Naive thymus-derived CD4-positive, alpha-beta T cell (primary cell): ENCODE results near the gene LCE3B. TPM values are rescaled to one million over a fixed set of nuclear protein-coding genes. Genes with fewer than 3 reads are reported as not detected.

ENCODE experiments used
- ATAC-seq: fragments of 150-1000 bp; cut with Tn5 transposase; 2 replicates; pipeline ENCODE4 v1.10.0; 2021; ENCODE audit warnings: mild to moderate bottlenecking, moderate library complexity
- CTCF ChIA-PET: fragments of 350-600 bp; sonication (Branson Sonifier 250); formaldehyde crosslinking; loops from one replicate; lab custom pipeline; 2021; ENCODE audit warnings: antibody characterized with exemption; lab: Charles Lee
- POLR2A ChIA-PET: fragments of 350-600 bp; sonication (Branson Sonifier 250); formaldehyde crosslinking; loops from one replicate; lab custom pipeline; 2021; ENCODE audit warnings: antibody characterized with exemption, inconsistent platforms; lab: Charles Lee
- DNase-seq, 9 donors: peaks; one replicate each; pipeline versions ENCODE4 v3.0.0 to v3.0.0-alpha.2; 2020 to 2022; ENCODE audit warnings: mixed read lengths in 1 of 9
- H3K27ac ChIP-seq: one replicate; pipeline ENCODE4 v1.7.0; 2013; ENCODE audit warnings: mild to moderate bottlenecking, low read depth, low read length, moderate library complexity
- H3K27me3 ChIP-seq, 2 donors: one replicate each; pipeline ENCODE4 v1.7.0; 2013; ENCODE audit warnings: low read length in 2 of 2, mild to moderate bottlenecking in 2 of 2, moderate library complexity in 2 of 2; ENCODE audit not compliant: control insufficient read depth in 2 of 2, insufficient read depth in 2 of 2
- H3K36me3 ChIP-seq, 3 experiments: 1 replicate in 2 of 3; 2 replicates in 1 of 3; pipeline ENCODE4 v1.7.0; 2013; ENCODE audit warnings: low read length in 3 of 3, mild to moderate bottlenecking in 3 of 3, moderate library complexity in 1 of 3; ENCODE audit not compliant: insufficient read depth in 3 of 3, control insufficient read depth in 2 of 3
- H3K4me1 ChIP-seq, 2 donors: one replicate each; pipeline ENCODE4 v1.7.0; 2013; ENCODE audit warnings: low read length in 2 of 2, mild to moderate bottlenecking in 2 of 2, moderate library complexity in 1 of 2; ENCODE audit not compliant: control insufficient read depth in 2 of 2, insufficient read depth in 2 of 2
- H3K4me3 ChIP-seq: 2 replicates; pipeline ENCODE4 v1.7.0; 2013; ENCODE audit warnings: mild to moderate bottlenecking, low read length
- H3K9me3 ChIP-seq, 3 experiments: 1 replicate in 2 of 3; 2 replicates in 1 of 3; pipeline ENCODE4 v1.7.0; 2013; ENCODE audit warnings: low read length in 3 of 3; ENCODE audit not compliant: control insufficient read depth in 2 of 3
- H3K27ac Mint-ChIP-seq, 9 donors: one replicate each; pipeline ENCODE4 v1.8.0; 2020 to 2022; ENCODE audit warnings: mixed read lengths in 9 of 9, mild to moderate bottlenecking in 8 of 9, moderate library complexity in 5 of 9, inconsistent platforms in 2 of 9
- H3K27me3 Mint-ChIP-seq, 5 donors: one replicate each; pipeline ENCODE4 v1.8.0; 2021 to 2022; ENCODE audit warnings: mixed read lengths in 5 of 5, mild to moderate bottlenecking in 1 of 5
- H3K36me3 Mint-ChIP-seq, 5 donors: one replicate each; pipeline ENCODE4 v1.8.0; 2020 to 2022; ENCODE audit warnings: mixed read lengths in 5 of 5, mild to moderate bottlenecking in 3 of 5, inconsistent platforms in 1 of 5
- H3K4me1 Mint-ChIP-seq, 7 donors: one replicate each; pipeline ENCODE4 v1.8.0; 2020 to 2022; ENCODE audit warnings: mixed read lengths in 7 of 7, mild to moderate bottlenecking in 3 of 7, inconsistent platforms in 1 of 7
- H3K4me3 Mint-ChIP-seq, 10 donors: one replicate each; pipeline ENCODE4 v1.8.0; 2020 to 2022; ENCODE audit warnings: mild to moderate bottlenecking in 10 of 10, mixed read lengths in 10 of 10, moderate library complexity in 6 of 10, inconsistent platforms in 2 of 10
- H3K9me3 Mint-ChIP-seq, 11 donors: one replicate each; pipeline ENCODE4 v1.8.0; 2020 to 2022; ENCODE audit warnings: mixed read lengths in 11 of 11, mild to moderate bottlenecking in 4 of 11, inconsistent platforms in 1 of 11, moderate library complexity in 1 of 11
- intact Hi-C, 2 donors: fragments of 100-400 bp; cut with micrococcal nuclease; formaldehyde crosslinking; loops; one replicate each; pipeline ENCODE4 v1.15.1; 2023
- polyA plus RNA-seq, 2 donors: library from polyadenylated mRNA; unstranded; fragments of 300-500 nt; fragmentation: Illumina TruSeq; gene quantifications; one replicate each; pipeline ENCODE4 v1.2.3, GENCODE V29; 2021
- total RNA-seq, 6 experiments: library from RNA in 5 of 6; stranded (reverse) in 5 of 6; gene quantifications; 1 replicate in 5 of 6; 2 replicates in 1 of 6; pipeline ENCODE4 v1.2.3 and lab custom pipeline; 2021 to 2026

LCE3B gene
- total and polyA plus RNA-seq, 7 experiments from 2014 or later, result not detected

DNA sequence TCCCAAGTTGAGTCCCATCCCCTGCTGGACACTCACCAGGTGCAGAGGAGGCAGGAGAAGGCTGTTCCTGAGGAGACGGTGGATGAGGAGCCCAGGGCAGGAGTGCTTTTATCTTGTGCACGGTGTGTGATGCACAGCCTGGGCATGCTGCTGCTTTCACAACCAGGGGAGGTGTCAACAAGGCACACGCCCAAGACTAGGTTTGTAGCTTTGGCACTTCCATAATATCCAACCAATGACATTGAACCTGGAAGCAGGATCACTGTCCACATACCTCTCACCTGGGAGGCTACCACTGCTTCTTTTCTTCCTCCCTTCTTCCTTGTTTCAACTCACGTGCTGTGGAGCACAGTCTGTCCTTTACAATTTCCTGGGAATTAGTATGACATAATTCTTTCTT is 33.2 kb upstream of the LCE3B start, which contains the start of gene LCE3D:
TSS of gene LCE3D (minus strand) at position 84 of the 400 bp plus-strand sequence. CDS start 580 bp downstream, outside the sequence.
- POLR2A ChIA-PET, result no interaction called here

DNA sequence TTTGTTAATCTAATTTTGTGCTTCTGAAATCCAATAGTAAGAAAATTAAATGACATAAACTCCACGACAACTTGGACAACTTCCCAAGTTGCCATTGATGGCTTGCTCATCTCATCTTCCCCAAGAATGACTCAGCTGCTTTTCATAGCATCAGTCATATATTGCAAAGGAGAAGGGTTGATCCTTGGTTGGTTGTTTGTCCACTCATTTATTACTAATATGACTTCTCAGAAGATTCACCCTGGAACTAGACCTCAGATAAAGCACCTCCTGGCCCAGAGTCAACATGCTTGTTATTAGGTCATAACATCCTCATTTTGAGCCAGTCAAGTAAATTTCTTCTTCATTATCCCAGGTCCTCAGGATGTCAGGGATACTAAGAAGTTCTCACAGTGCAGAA is 31.0 kb upstream of the LCE3B start:
- POLR2A ChIA-PET, result no interaction called here
- Histone ChIP-seq H3K4me3 (no peak overlapping the region), H3K27ac (no peak overlapping the region), H3K36me3 (no peaks in the 10 kb centered on the region), H3K4me1 (no peaks in the 10 kb centered on the region), H3K9me3 (no peaks in the 10 kb centered on the region), H3K27me3 (peaks cover 0 to 3% of the 10 kb centered on the region in 2 donors)
- DNase-seq (no peak), ATAC-seq (no peak)
- CTCF ChIA-PET, result no interaction called here
- Mint-ChIP-seq H3K27me3 (peaks cover 4 to 35% (median 19%) of the 10 kb centered on the region in 5 donors), H3K27ac (no peak overlapping the region), H3K36me3 (no peaks in the 10 kb centered on the region), H3K9me3 (peaks cover 0 to 8% (median 0%) of the 10 kb centered on the region in 11 donors), H3K4me1 (peaks cover 0 to 5% (median 0%) of the 10 kb centered on the region in 7 donors), H3K4me3 (no peak overlapping the region)
- intact Hi-C loops, result no loop called here

More for the DNA sequence above, 33.2 kb upstream of the LCE3B start, which contains the start of gene LCE3D:
- H3K9me3 ChIP-seq, result no peaks in the 10 kb centered on the region
- CTCF ChIA-PET, result no interaction called here
- Mint-ChIP-seq H3K27ac (no peak within 1 kb of the TSS), H3K9me3 (peaks cover 0 to 4% (median 0%) of the 10 kb centered on the region in 11 donors), H3K4me3 (no peak within 1 kb of the TSS), H3K4me1 (peaks cover 0 to 5% (median 0%) of the 10 kb centered on the region in 7 donors), H3K27me3 (peaks cover 4 to 35% (median 14%) of the 10 kb centered on the region in 5 donors), H3K36me3 (no peaks in the 10 kb centered on the region)
- DNase-seq, result no peak
- H3K27ac ChIP-seq, result no peak within 1 kb of the TSS
- no peak for ATAC-seq
- no peak within 1 kb of the TSS for H3K4me3 ChIP-seq
- intact Hi-C loops, result no loop called here
- H3K4me1 ChIP-seq, result no peaks in the 10 kb centered on the region
- H3K27me3 ChIP-seq, result peaks cover 0 to 3% of the 10 kb centered on the region in 2 donors
- no peaks in the 10 kb centered on the region for H3K36me3 ChIP-seq

DNA sequence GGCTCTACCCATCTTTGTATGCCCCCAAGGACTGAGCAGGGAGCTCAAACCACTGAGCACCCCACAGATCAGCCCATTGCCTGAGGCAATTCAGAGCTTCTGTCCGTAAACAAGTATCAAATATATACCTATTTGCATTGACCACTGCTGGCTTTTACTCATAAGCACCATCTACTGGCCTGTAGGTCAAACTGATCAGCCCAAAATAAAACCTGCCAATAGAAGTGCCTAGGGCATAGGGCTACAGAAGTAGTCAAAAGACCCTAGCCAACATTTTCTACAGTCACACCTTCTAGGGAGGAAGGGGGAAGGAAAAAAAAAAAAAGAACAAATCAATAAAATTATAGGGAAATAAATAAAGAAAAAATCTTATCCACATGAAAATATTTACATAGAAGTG is 28.0 kb upstream of the LCE3B start:
- POLR2A ChIA-PET, result no interaction called here
- peaks cover 0 to 8% (median 1%) of the 10 kb centered on the region in 11 donors for H3K9me3 Mint-ChIP-seq
- H3K4me3 Mint-ChIP-seq, result no peak overlapping the region
- no peaks in the 10 kb centered on the region for H3K4me1 Mint-ChIP-seq
- H3K27me3 Mint-ChIP-seq, result peaks cover 0 to 23% (median 8%) of the 10 kb centered on the region in 5 donors
- no peaks in the 10 kb centered on the region for H3K36me3 Mint-ChIP-seq
- Histone ChIP-seq H3K4me3 (no peak overlapping the region), H3K27ac (no peak overlapping the region), H3K4me1 (no peaks in the 10 kb centered on the region), H3K36me3 (no peaks in the 10 kb centered on the region), H3K9me3 (no peaks in the 10 kb centered on the region), H3K27me3 (no peaks in the 10 kb centered on the region)
- no peak overlapping the region for H3K27ac Mint-ChIP-seq
- intact Hi-C loops, result no loop called here
- ATAC-seq, result no peak
- no peak for DNase-seq
- CTCF ChIA-PET, result no interaction called here

DNA sequence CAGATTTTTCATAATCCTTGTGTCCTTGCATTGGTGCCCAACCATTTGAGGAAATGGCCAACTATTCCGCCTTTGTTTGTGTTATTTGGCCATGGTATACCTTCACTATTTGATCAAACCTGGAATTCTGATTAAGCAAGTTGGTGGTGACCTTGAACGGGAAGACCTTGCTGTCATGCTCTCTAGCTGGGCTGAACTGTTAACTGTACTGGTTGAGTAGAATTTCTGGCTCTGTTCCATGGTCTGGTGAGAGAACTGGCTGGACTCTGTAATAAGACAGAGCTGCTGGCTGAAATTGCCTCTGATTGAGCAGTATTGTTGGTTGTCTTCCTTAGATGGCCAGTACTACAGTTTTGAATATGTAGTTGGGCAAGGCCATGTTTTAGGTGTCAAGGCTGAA is 16.6 kb upstream of the LCE3B start:
- Histone ChIP-seq H3K36me3 (no peaks in the 10 kb centered on the region), H3K27ac (no peak overlapping the region), H3K9me3 (no peaks in the 10 kb centered on the region), H3K27me3 (no peaks in the 10 kb centered on the region), H3K4me1 (no peaks in the 10 kb centered on the region), H3K4me3 (no peak overlapping the region)
- H3K27ac Mint-ChIP-seq, result no peak overlapping the region
- H3K4me3 Mint-ChIP-seq, result no peak overlapping the region
- H3K4me1 Mint-ChIP-seq, result no peaks in the 10 kb centered on the region
- H3K27me3 Mint-ChIP-seq, result peaks cover 0 to 27% (median 9%) of the 10 kb centered on the region in 5 donors
- ChIA-PET POLR2A (no interaction called here), CTCF (no interaction called here)
- H3K9me3 Mint-ChIP-seq, result peaks cover 0 to 13% (median 0%) of the 10 kb centered on the region in 11 donors
- ATAC-seq, result no peak
- H3K36me3 Mint-ChIP-seq, result peaks cover 0 to 5% (median 0%) of the 10 kb centered on the region in 5 donors
- DNase-seq, result no peak
- intact Hi-C loops, result no loop called here

DNA sequence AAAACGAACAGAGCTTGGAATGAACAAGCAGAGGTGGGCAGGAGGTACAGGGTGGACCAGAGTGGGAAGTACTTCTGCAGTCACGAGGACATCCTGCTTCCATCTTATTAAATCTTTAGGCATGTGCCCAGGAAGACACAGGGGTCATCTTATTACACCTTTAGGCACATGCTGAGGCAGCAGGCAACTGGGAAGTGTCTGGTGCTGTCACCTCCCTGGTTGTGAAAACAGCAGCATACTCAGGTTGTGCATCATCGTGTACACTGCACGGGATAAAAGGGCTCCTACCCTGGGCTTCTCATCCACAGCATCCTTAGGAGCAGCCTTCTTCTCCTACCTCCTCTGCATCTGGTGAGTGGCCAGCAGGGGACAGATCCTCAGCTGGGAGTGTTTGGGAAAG is 13.7 kb upstream of the LCE3B start, which contains the start of gene LCE3C:
TSS of gene LCE3C (plus strand) at position 301 of the 400 bp plus-strand sequence. CDS start 498 bp downstream, outside the sequence.
- no peak for ATAC-seq
- Histone ChIP-seq H3K27ac (no peak within 1 kb of the TSS), H3K4me1 (no peaks in the 10 kb centered on the region), H3K27me3 (no peaks in the 10 kb centered on the region), H3K9me3 (no peaks in the 10 kb centered on the region), H3K36me3 (no peaks in the 10 kb centered on the region), H3K4me3 (no peak within 1 kb of the TSS)
- ChIA-PET CTCF (no interaction called here), POLR2A (no interaction called here)
- intact Hi-C loops, result no loop called here
- Mint-ChIP-seq H3K4me1 (no peaks in the 10 kb centered on the region), H3K9me3 (peaks cover 0 to 13% (median 0%) of the 10 kb centered on the region in 11 donors), H3K27ac (no peak within 1 kb of the TSS), H3K4me3 (no peak within 1 kb of the TSS), H3K27me3 (peaks cover 0 to 40% (median 9%) of the 10 kb centered on the region in 5 donors), H3K36me3 (peaks cover 0 to 5% (median 0%) of the 10 kb centered on the region in 5 donors)
- no peak for DNase-seq

DNA sequence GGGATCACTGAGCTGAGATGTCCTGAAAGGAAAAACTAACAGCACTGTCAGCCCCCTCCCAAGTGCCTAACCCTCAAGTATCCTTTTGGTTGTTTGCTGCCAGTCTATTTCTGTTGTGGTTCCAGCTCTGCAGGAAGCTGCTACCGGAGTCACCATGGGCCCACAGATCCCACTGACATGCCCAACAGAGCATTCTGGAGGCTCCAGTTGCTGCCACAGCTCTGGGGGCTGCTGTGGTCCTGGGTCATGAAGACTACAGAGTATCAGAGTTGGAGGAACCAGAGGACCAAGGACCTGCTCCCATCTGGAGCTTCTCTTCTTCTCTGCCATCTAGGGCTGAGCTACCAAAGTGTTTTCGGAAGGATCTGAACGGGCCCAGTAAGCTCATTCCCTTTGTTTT is 8.4 kb downstream of the LCE3B start:
- DNase-seq (no peak), ATAC-seq (no peak)
- Histone ChIP-seq H3K27me3 (no peaks in the 10 kb centered on the region), H3K4me3 (no peak overlapping the region), H3K27ac (no peak overlapping the region), H3K36me3 (no peaks in the 10 kb centered on the region), H3K4me1 (no peaks in the 10 kb centered on the region), H3K9me3 (peaks cover 0 to 10% (median 0%) of the 10 kb centered on the region in 3 experiments)
- CTCF ChIA-PET, result no interaction called here
- H3K9me3 Mint-ChIP-seq, result peaks cover 6 to 15% (median 11%) of the 10 kb centered on the region in 11 donors
- POLR2A ChIA-PET, result no interaction called here
- H3K27me3 Mint-ChIP-seq, result peaks cover 9 to 47% (median 23%) of the 10 kb centered on the region in 5 donors
- H3K27ac Mint-ChIP-seq, result peak overlapping the region in 1 of 9 donors; percentile 60
- H3K36me3 Mint-ChIP-seq, result peaks cover 0 to 5% (median 0%) of the 10 kb centered on the region in 5 donors
- peaks cover 0 to 4% (median 0%) of the 10 kb centered on the region in 7 donors for H3K4me1 Mint-ChIP-seq
- no peak overlapping the region for H3K4me3 Mint-ChIP-seq
- intact Hi-C loops, result no loop called here

DNA sequence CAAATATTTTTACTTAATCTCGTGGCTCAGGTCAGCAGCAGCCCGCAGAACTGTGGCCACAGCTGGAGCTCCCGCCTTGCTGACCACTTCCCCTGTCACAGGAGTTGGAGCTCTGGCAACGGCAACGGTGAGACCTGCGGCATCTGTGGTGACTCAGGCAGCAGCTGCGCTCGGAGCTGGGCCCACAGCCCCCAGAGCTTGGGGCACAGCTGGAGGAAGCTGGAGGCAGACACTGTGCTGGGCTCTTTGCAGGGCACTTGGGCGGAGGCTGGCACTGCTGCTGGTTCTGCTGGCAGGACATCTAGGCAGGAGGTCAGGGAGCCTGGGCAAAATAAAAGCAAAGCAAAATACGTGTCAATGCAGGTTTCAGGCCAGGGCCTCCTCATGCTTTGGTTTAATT is 9.2 kb downstream of the LCE3B start, which contains the start of gene LCE3A:
TSS of gene LCE3A (minus strand) at position 301 of the 400 bp plus-strand sequence. CDS start at position 301, 0 bp downstream.
- H3K4me1 ChIP-seq, result no peaks in the 10 kb centered on the region
- ChIA-PET CTCF (no interaction called here), POLR2A (no interaction called here)
- H3K27me3 ChIP-seq, result no peaks in the 10 kb centered on the region
- H3K9me3 ChIP-seq, result peaks cover 0 to 10% (median 0%) of the 10 kb centered on the region in 3 experiments
- Mint-ChIP-seq H3K27me3 (peaks cover 9 to 53% (median 31%) of the 10 kb centered on the region in 5 donors), H3K9me3 (peaks cover 5 to 14% (median 7%) of the 10 kb centered on the region in 11 donors), H3K4me3 (no peak within 1 kb of the TSS), H3K27ac (peak within 1 kb of the TSS in 1 of 9 donors; percentile 60), H3K4me1 (peaks cover 0 to 4% (median 0%) of the 10 kb centered on the region in 7 donors), H3K36me3 (peaks cover 0 to 5% (median 0%) of the 10 kb centered on the region in 5 donors)
- no peak for DNase-seq
- no peaks in the 10 kb centered on the region for H3K36me3 ChIP-seq
- no peak for ATAC-seq
- H3K4me3 ChIP-seq, result no peak within 1 kb of the TSS
- intact Hi-C loops, result no loop called here
- no peak within 1 kb of the TSS for H3K27ac ChIP-seq
